ENCODE measurements around the gene MYO3A. TPM values are rescaled to one million over a fixed set of nuclear protein-coding genes. Genes with fewer than 3 reads are reported as not detected.

Gene MYO3A
- total RNA-seq, 6 experiments from 2014 or later, result 0.03 TPM; not detected in 5

DNA sequence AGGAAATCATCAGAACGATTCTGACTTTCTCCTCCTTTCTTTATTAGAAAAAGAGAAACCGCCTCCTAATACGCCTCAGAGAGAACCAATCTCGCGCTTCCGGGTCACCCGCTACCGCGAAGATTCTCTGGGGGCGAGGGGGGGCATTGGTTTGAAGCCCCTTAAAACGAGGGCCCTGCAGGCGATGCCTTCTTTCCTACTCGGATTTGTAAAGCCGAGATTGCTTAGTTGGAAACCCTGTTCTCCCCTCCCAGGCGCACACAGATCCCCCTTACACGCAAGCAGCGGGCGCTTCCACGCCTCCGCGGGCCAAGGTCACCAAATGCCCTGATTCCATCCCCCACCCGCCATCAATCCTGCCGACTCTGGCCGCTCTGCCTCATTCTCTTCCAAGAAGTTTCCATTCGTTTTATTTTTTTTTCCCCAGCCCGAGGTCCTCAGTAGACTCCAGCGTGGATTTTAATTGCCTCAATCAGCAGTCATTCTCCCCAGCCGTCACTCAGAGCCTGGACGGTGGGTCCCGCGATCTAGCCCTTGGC, 281.4 kb downstream of the MYO3A start:
- Mint-ChIP-seq H3K27ac (no peak overlapping the region), H3K4me1 (ENCODE audit: low read depth) (no peaks in the 10 kb centered on the region), H3K4me3 (no peak overlapping the region; the same call in 1 of the 2 replicates), H3K9me3 (peaks cover 26% of the 10 kb centered on the region; the same call in 1 of the 2 replicates), H3K36me3 (ENCODE audit: low read depth) (peaks cover 5% of the 10 kb centered on the region), H3K27me3 (ENCODE audit: insufficient read depth) (peaks cover 36% of the 10 kb centered on the region)
- DNase-seq, result no peak
- TF ChIP-seq, protein P1, sequence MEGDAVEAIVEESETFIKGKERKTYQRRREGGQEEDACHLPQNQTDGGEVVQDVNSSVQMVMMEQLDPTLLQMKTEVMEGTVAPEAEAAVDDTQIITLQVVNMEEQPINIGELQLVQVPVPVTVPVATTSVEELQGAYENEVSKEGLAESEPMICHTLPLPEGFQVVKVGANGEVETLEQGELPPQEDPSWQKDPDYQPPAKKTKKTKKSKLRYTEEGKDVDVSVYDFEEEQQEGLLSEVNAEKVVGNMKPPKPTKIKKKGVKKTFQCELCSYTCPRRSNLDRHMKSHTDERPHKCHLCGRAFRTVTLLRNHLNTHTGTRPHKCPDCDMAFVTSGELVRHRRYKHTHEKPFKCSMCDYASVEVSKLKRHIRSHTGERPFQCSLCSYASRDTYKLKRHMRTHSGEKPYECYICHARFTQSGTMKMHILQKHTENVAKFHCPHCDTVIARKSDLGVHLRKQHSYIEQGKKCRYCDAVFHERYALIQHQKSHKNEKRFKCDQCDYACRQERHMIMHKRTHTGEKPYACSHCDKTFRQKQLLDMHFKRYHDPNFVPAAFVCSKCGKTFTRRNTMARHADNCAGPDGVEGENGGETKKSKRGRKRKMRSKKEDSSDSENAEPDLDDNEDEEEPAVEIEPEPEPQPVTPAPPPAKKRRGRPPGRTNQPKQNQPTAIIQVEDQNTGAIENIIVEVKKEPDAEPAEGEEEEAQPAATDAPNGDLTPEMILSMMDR (IDR thresholded peaks at IDR 0.05), result no peak

GRCh38 chr10:26215935-26216584, 282.0 kb downstream of the MYO3A start:
- TF ChIP-seq, protein P1 (IDR thresholded peaks at IDR 0.05), result no peak
- Mint-ChIP-seq H3K4me1 (ENCODE audit: low read depth) (no peaks in the 10 kb centered on the region), H3K27me3 (ENCODE audit: insufficient read depth) (peaks cover 36% of the 10 kb centered on the region), H3K4me3 (no peak overlapping the region), H3K27ac (no peak overlapping the region), H3K9me3 (peaks cover 26% of the 10 kb centered on the region; the same call in 1 of the 2 replicates), H3K36me3 (ENCODE audit: low read depth) (peaks cover 5% of the 10 kb centered on the region)
- no peak for DNase-seq

DNA sequence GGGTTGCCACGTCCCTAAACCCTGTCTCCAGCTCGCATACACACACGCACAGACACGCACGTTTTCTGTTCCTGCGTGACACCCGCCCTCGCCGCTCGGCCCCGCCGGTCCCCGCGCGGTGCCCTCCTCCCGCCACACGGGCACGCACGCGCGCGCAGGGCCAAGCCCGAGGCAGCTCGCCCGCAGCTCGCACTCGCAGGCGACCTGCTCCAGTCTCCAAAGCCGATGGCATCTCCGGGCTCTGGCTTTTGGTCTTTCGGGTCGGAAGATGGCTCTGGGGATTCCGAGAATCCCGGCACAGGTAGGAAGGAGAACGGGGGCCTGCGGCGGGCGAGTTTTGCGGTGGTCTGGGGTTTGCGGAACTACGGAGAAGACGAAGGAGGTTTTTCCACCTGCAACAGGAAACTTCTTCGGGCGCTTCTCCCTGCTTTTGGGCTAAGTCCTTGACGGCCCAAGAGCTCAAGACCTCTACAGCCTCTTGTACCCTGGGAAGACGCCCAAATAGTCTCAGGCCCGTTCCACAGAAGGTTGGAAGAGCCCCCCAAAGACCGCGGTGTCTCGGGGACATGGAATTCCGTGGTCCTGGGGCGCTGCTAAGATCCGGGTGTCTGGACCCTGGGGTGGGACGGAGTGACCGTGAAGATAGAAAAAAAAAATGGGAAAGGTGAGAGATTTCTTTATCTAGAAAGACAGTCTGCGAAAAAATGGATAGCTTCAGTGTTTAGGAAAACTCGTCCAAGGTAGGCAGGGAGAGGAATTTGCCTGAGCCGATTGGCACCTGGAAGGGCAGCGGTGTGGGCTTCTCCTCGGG, 282.8 kb downstream of the MYO3A start, which contains the start of gene GAD2:
TSS of gene GAD2 (plus strand) at position 190 of the 811 bp plus-strand sequence. CDS start at position 226, 36 bp downstream.
- Mint-ChIP-seq H3K36me3 (ENCODE audit: low read depth) (peaks cover 5% of the 10 kb centered on the region), H3K4me3 (no peak within 1 kb of the TSS), H3K27ac (no peak within 1 kb of the TSS), H3K27me3 (ENCODE audit: insufficient read depth) (peaks cover 36% of the 10 kb centered on the region), H3K4me1 (ENCODE audit: low read depth) (no peaks in the 10 kb centered on the region), H3K9me3 (peaks cover 26% of the 10 kb centered on the region; the same call in 1 of the 2 replicates)
- TF ChIP-seq, protein P1 (IDR thresholded peaks at IDR 0.05), result no peak
- DNase-seq, result no peak

DNA sequence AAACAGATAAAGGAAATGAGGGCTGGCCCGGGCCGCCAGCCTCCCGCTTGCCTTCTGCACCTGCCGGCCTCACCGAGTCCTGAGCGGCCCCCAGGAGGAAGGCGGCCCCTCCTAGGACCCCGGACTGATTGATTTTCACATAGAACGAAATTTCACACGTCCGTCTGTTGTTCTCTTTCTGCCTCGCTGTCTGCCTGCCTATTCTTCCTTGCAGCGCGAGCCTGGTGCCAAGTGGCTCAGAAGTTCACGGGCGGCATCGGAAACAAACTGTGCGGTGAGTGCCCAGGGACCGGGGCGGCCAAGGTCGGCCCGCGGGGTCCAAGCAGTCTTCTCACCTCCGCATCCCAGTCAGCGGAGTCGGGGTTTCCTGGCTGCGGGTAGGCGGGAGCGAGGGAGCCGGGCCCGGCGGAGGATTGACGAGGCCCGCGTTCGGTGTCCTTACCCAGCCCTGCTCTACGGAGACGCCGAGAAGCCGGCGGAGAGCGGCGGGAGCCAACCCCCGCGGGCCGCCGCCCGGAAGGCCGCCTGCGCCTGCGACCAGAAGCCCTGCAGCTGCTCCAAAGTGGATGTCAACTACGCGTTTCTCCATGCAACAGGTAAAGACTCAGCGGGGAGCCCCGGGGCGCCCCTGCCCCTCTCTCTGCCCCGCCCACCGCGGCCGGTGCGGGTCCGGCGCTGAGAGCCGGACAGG, 283.5 kb downstream of the MYO3A start:
- H3K9me3 Mint-ChIP-seq, result peaks cover 26% of the 10 kb centered on the region; the same call in 1 of the 2 replicates
- H3K4me1 Mint-ChIP-seq (ENCODE audit: low read depth), result no peaks in the 10 kb centered on the region
- TF ChIP-seq, protein P1 (IDR thresholded peaks at IDR 0.05), result no peak
- H3K27me3 Mint-ChIP-seq (ENCODE audit: insufficient read depth), result peaks cover 36% of the 10 kb centered on the region
- no peak overlapping the region for H3K4me3 Mint-ChIP-seq
- no peak for DNase-seq
- H3K27ac Mint-ChIP-seq, result no peak overlapping the region
- H3K36me3 Mint-ChIP-seq (ENCODE audit: low read depth), result peaks cover 5% of the 10 kb centered on the region

- no peak for DNase-seq
- TF ChIP-seq, protein P1 (IDR thresholded peaks at IDR 0.05), result no peak
- Mint-ChIP-seq H3K9me3 (peaks cover 22% of the 10 kb centered on the region; the same call in 1 of the 2 replicates), H3K4me3 (no peak overlapping the region), H3K4me1 (ENCODE audit: low read depth) (no peaks in the 10 kb centered on the region), H3K27ac (no peak overlapping the region), H3K27me3 (ENCODE audit: insufficient read depth) (peaks cover 20% of the 10 kb centered on the region), H3K36me3 (ENCODE audit: low read depth) (peaks cover 5% of the 10 kb centered on the region)
Observed at GRCh38 chr10:26219676-26220075, 285.6 kb downstream of the MYO3A start.
